WTC11 (cell line): ENCODE data around the gene TMEM147. TPM values are rescaled to one million over a fixed set of nuclear protein-coding genes. Genes with fewer than 3 reads are reported as not detected.

ENCODE experiments used
- ATAC-seq: fragments of 200-7000 bp; cut with Tn5 transposase; 2 replicates; pipeline ENCODE4 v1.10.0; 2021; ENCODE audit warnings: mild to moderate bottlenecking, moderate library complexity
- CTCF ChIA-PET: fragments of 300-600 bp; sonication (Branson Sonifier 250); formaldehyde crosslinking; loops from one replicate; lab custom pipeline; 2021; ENCODE audit warnings: antibody characterized with exemption; lab: Charles Lee
- POLR2A ChIA-PET: fragments of 350-600 bp; sonication (Branson Sonifier 250); formaldehyde crosslinking; loops from one replicate; lab custom pipeline; 2021; ENCODE audit warnings: antibody characterized with exemption; lab: Charles Lee
- DNase-seq: peaks from one replicate; pipeline ENCODE4 v3.0.0; 2021; ENCODE audit warnings: low spot score
- H3K27ac Mint-ChIP-seq: 2 replicates; pipeline ENCODE4 v1.8.0; 2021; ENCODE audit warnings: mixed read lengths
- H3K27me3 Mint-ChIP-seq: 2 replicates; pipeline ENCODE4 v1.8.0; 2021; ENCODE audit warnings: low read depth, mild to moderate bottlenecking, moderate library complexity, mixed read lengths
- H3K36me3 Mint-ChIP-seq: 2 replicates; pipeline ENCODE4 v1.8.0; 2021; ENCODE audit warnings: mixed read lengths
- H3K4me1 Mint-ChIP-seq: 2 replicates; pipeline ENCODE4 v1.8.0; 2022; ENCODE audit warnings: mixed read lengths
- H3K4me3 Mint-ChIP-seq: 2 replicates; pipeline ENCODE4 v1.8.0; 2021; ENCODE audit warnings: mild to moderate bottlenecking, moderate library complexity, mixed read lengths
- H3K9me3 Mint-ChIP-seq: 2 replicates; pipeline ENCODE4 v1.8.0; 2021; ENCODE audit warnings: mixed read lengths
- ATF1 ChIP-seq: sonication (generic); formaldehyde crosslinking; IDR thresholded peaks from 2 replicates; pipeline ENCODE4 v1.8.1; 2023; ENCODE audit warnings: mild to moderate bottlenecking, moderate library complexity, missing genetic modification reagents
- EMX1 ChIP-seq: fragments of 250-450 bp; sonication (Bioruptor Pico); IDR thresholded peaks from 2 replicates; pipeline ENCODE4 v1.8.0; 2021; ENCODE audit warnings: mild to moderate bottlenecking
- NFYB ChIP-seq: sonication (generic); formaldehyde crosslinking; conservative IDR thresholded peaks from 2 replicates; pipeline ENCODE4 v1.8.0; 2022; ENCODE audit warnings: low read depth, missing genetic modification reagents
- RORB ChIP-seq: fragments of 250-450 bp; sonication (Bioruptor Pico); IDR thresholded peaks from 2 replicates; pipeline ENCODE4 v1.9.0; 2021; ENCODE audit warnings: mild to moderate bottlenecking
- TP53 ChIP-seq: sonication (generic); formaldehyde crosslinking; IDR thresholded peaks from 2 replicates; pipeline ENCODE4 v1.8.1; 2023; ENCODE audit warnings: mild to moderate bottlenecking, missing genetic modification reagents
- ZNF396 ChIP-seq: fragments of 250-450 bp; sonication (Bioruptor Pico); IDR thresholded peaks from 2 replicates; pipeline ENCODE4 v1.8.0; 2021; ENCODE audit warnings: mild to moderate bottlenecking, moderate library complexity, borderline replicate concordance
- total RNA-seq: library from RNA; stranded (reverse); gene quantifications from 3 replicates; pipeline ENCODE4 v1.2.3, GENCODE V29; 2021
- TF ChIP-seq, protein P1 (sequence below): fragments of 250-450 bp; sonication (Bioruptor Pico); IDR thresholded peaks from 2 replicates; pipeline ENCODE4 v1.8.0; 2021; ENCODE audit warnings: mild to moderate bottlenecking
- TF ChIP-seq, protein P2 (sequence below): sonication (generic); formaldehyde crosslinking; IDR thresholded peaks from 2 replicates; pipeline ENCODE4 v1.8.0; 2022; ENCODE audit warnings: mild to moderate bottlenecking, missing genetic modification reagents
- TF ChIP-seq, protein P3 (sequence below): sonication (generic); formaldehyde crosslinking; IDR thresholded peaks from 2 replicates; pipeline ENCODE4 v1.8.1; 2022; ENCODE audit warnings: mild to moderate bottlenecking, moderate library complexity, missing genetic modification reagents
- TF ChIP-seq, protein P4 (sequence below): sonication (generic); formaldehyde crosslinking; IDR thresholded peaks from 2 replicates; pipeline ENCODE4 v1.8.0; 2022; ENCODE audit warnings: mild to moderate bottlenecking, missing genetic modification reagents
- TF ChIP-seq, protein P5 (sequence below): sonication (generic); formaldehyde crosslinking; IDR thresholded peaks from 2 replicates; pipeline ENCODE4 v1.8.0; 2023; ENCODE audit warnings: missing genetic modification reagents, mild to moderate bottlenecking, borderline replicate concordance
- TF ChIP-seq, protein P6 (sequence below): sonication (generic); formaldehyde crosslinking; IDR thresholded peaks from 2 replicates; pipeline ENCODE4 v1.8.0; 2023; ENCODE audit warnings: mild to moderate bottlenecking, missing genetic modification reagents

TMEM147 gene
- total RNA-seq, 1 experiment from 2014 or later, result 135 TPM

DNA sequence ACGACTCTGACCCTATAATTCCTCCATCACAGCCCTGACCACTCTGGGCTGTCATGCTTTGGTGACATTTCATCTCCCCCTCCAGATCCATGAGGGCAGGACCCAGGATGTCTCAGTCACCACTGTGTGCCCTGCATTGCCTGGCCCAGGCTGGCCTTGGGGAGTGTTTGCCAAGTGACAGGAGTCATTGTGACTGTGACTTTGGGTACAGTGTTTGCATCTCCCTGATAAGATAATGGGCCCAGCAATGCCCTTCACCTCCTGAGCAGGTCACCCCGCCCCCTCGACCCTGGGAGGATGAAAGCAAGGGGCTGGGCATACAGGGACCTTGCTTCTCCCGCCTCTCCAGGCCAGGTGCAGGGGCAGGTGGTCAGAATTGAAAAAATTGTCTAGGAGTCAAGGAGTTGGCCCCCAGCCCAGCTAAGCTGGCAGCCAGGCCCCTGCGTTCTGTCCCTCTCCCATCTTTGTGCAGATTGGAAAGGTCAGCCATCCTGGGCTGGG is 23.9 kb downstream of the TMEM147 start:
- Mint-ChIP-seq H3K9me3 (peaks cover 6% of the 10 kb centered on the region; the same call in 1 of the 2 replicates), H3K27ac (no peak overlapping the region), H3K4me3 (no peak overlapping the region), H3K4me1 (peaks cover 7% of the 10 kb centered on the region), H3K36me3 (no peaks in the 10 kb centered on the region), H3K27me3 (peaks cover 18% of the 10 kb centered on the region)
- no peak for DNase-seq
- CTCF ChIA-PET, result interaction anchor here (1.0 to 1.2 kb wide), 3 partner anchors 12 to 74 kb away, joined by 3 to 5 read pairs (median 4); no protein-coding TSS in a partner anchor
- ATAC-seq, result no peak
- POLR2A ChIA-PET, result no interaction called here
- TF ChIP-seq, protein P1, sequence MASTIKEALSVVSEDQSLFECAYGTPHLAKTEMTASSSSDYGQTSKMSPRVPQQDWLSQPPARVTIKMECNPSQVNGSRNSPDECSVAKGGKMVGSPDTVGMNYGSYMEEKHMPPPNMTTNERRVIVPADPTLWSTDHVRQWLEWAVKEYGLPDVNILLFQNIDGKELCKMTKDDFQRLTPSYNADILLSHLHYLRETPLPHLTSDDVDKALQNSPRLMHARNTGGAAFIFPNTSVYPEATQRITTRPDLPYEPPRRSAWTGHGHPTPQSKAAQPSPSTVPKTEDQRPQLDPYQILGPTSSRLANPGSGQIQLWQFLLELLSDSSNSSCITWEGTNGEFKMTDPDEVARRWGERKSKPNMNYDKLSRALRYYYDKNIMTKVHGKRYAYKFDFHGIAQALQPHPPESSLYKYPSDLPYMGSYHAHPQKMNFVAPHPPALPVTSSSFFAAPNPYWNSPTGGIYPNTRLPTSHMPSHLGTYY (CRISPR knock-in tag), result no peak
- TF ChIP-seq, protein P2, sequence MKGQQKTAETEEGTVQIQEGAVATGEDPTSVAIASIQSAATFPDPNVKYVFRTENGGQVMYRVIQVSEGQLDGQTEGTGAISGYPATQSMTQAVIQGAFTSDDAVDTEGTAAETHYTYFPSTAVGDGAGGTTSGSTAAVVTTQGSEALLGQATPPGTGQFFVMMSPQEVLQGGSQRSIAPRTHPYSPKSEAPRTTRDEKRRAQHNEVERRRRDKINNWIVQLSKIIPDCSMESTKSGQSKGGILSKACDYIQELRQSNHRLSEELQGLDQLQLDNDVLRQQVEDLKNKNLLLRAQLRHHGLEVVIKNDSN (CRISPR knock-in tag), result no peak
- no peak for TF ChIP-seq ZNF396 (CRISPR knock-in tag)
- TF ChIP-seq, protein P3, sequence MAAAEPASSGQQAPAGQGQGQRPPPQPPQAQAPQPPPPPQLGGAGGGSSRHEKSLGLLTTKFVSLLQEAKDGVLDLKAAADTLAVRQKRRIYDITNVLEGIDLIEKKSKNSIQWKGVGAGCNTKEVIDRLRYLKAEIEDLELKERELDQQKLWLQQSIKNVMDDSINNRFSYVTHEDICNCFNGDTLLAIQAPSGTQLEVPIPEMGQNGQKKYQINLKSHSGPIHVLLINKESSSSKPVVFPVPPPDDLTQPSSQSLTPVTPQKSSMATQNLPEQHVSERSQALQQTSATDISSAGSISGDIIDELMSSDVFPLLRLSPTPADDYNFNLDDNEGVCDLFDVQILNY (CRISPR knock-in tag), result no peak
- TF ChIP-seq TP53 (CRISPR knock-in tag), result no peak
- TF ChIP-seq EMX1 (CRISPR knock-in tag), result no peak
- TF ChIP-seq NFYB (CRISPR knock-in tag), result no peak
- TF ChIP-seq, protein P4, sequence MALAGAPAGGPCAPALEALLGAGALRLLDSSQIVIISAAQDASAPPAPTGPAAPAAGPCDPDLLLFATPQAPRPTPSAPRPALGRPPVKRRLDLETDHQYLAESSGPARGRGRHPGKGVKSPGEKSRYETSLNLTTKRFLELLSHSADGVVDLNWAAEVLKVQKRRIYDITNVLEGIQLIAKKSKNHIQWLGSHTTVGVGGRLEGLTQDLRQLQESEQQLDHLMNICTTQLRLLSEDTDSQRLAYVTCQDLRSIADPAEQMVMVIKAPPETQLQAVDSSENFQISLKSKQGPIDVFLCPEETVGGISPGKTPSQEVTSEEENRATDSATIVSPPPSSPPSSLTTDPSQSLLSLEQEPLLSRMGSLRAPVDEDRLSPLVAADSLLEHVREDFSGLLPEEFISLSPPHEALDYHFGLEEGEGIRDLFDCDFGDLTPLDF (CRISPR knock-in tag), result no peak
- TF ChIP-seq, protein P5, sequence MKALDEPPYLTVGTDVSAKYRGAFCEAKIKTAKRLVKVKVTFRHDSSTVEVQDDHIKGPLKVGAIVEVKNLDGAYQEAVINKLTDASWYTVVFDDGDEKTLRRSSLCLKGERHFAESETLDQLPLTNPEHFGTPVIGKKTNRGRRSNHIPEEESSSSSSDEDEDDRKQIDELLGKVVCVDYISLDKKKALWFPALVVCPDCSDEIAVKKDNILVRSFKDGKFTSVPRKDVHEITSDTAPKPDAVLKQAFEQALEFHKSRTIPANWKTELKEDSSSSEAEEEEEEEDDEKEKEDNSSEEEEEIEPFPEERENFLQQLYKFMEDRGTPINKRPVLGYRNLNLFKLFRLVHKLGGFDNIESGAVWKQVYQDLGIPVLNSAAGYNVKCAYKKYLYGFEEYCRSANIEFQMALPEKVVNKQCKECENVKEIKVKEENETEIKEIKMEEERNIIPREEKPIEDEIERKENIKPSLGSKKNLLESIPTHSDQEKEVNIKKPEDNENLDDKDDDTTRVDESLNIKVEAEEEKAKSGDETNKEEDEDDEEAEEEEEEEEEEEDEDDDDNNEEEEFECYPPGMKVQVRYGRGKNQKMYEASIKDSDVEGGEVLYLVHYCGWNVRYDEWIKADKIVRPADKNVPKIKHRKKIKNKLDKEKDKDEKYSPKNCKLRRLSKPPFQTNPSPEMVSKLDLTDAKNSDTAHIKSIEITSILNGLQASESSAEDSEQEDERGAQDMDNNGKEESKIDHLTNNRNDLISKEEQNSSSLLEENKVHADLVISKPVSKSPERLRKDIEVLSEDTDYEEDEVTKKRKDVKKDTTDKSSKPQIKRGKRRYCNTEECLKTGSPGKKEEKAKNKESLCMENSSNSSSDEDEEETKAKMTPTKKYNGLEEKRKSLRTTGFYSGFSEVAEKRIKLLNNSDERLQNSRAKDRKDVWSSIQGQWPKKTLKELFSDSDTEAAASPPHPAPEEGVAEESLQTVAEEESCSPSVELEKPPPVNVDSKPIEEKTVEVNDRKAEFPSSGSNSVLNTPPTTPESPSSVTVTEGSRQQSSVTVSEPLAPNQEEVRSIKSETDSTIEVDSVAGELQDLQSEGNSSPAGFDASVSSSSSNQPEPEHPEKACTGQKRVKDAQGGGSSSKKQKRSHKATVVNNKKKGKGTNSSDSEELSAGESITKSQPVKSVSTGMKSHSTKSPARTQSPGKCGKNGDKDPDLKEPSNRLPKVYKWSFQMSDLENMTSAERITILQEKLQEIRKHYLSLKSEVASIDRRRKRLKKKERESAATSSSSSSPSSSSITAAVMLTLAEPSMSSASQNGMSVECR, result no peak
- TF ChIP-seq, protein P6, sequence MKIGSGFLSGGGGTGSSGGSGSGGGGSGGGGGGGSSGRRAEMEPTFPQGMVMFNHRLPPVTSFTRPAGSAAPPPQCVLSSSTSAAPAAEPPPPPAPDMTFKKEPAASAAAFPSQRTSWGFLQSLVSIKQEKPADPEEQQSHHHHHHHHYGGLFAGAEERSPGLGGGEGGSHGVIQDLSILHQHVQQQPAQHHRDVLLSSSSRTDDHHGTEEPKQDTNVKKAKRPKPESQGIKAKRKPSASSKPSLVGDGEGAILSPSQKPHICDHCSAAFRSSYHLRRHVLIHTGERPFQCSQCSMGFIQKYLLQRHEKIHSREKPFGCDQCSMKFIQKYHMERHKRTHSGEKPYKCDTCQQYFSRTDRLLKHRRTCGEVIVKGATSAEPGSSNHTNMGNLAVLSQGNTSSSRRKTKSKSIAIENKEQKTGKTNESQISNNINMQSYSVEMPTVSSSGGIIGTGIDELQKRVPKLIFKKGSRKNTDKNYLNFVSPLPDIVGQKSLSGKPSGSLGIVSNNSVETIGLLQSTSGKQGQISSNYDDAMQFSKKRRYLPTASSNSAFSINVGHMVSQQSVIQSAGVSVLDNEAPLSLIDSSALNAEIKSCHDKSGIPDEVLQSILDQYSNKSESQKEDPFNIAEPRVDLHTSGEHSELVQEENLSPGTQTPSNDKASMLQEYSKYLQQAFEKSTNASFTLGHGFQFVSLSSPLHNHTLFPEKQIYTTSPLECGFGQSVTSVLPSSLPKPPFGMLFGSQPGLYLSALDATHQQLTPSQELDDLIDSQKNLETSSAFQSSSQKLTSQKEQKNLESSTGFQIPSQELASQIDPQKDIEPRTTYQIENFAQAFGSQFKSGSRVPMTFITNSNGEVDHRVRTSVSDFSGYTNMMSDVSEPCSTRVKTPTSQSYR (CRISPR knock-in tag), result no peak

DNA sequence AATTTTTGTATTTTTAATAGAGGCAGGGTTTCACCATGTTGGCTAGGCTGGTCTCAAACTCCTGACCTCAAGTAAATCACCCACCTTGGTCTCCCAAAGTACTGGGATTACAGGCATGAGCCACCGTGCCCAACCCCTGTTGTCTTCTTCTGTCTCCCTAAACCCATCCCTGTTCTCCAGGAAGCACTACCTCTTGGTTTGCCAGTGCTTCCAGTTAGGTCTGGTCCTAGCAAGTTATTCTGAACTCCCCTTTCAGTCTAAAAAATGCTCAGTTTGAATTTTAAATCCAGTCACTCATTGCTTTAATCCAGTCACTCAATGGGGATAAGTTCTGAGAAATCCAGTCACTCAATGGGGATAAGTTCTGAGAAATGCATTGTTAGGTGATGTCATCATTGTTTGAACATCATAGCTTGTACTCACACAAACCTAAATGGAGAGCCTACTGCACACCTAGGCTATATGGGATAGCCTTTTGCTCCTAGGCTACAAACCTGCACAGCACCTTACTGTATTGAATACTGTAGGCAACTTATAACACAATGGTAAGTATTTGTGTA is 26.1 kb downstream of the TMEM147 start:
- ChIA-PET POLR2A (no interaction called here), CTCF (interaction anchor here (0.6 to 1.4 kb wide), 2 partner anchors 14 to 75 kb away, joined by 3 to 4 read pairs; no protein-coding TSS in a partner anchor)
- DNase-seq, result no peak
- H3K4me1 Mint-ChIP-seq, result peaks cover 7% of the 10 kb centered on the region
- peaks cover 36% of the 10 kb centered on the region for H3K27me3 Mint-ChIP-seq
- H3K27ac Mint-ChIP-seq, result no peak overlapping the region
- peaks cover 16% of the 10 kb centered on the region for H3K36me3 Mint-ChIP-seq
- no peak for ATAC-seq
- H3K9me3 Mint-ChIP-seq, result peaks cover 27% of the 10 kb centered on the region
- no peak overlapping the region for H3K4me3 Mint-ChIP-seq
- TF ChIP-seq RORB (CRISPR knock-in tag) (no peak), ATF1 (CRISPR knock-in tag) (no peak)
